ENCODE measurements around the gene WWOX. TPM values are rescaled to one million over a fixed set of nuclear protein-coding genes. Genes with fewer than 3 reads are reported as not detected.

The WWOX gene
- total RNA-seq, 1 donor: 8.2 TPM

DNA sequence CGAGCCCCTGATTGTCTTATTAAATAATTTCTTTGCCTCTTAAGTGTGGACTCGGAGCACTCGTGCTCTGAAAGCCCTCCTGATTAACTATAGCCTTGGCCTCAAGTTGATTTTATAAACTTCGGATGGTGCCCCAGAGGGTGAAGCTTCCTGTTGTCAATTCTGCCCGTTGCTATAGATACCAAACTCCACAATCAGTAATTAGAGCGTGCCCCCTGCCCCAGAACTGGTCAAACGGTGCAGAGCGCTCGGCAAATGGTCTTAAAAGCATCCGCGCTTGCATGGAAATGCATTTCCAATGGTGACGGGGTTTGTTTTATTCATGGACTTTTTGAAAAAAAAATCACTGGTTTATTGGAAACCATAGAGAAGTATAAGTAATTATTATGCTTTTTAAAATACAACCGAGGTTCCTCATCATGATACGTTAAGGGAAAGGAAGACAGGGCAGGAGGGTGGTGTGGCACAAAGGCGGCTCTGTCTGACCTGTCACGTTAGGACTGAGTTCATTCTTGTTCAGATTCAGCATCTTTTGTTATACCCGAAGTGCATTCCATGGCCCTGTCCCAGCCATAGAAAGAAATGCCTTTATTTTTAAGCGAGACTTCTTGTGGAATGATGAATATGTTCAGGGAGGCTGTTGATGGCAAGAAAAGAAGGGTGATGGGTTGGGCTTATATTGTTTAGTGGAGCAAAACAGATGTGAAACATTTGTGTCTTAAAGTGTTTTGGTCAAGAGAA is 1024.7 kb downstream of the WWOX start:
- TF ChIP-seq, protein P1, sequence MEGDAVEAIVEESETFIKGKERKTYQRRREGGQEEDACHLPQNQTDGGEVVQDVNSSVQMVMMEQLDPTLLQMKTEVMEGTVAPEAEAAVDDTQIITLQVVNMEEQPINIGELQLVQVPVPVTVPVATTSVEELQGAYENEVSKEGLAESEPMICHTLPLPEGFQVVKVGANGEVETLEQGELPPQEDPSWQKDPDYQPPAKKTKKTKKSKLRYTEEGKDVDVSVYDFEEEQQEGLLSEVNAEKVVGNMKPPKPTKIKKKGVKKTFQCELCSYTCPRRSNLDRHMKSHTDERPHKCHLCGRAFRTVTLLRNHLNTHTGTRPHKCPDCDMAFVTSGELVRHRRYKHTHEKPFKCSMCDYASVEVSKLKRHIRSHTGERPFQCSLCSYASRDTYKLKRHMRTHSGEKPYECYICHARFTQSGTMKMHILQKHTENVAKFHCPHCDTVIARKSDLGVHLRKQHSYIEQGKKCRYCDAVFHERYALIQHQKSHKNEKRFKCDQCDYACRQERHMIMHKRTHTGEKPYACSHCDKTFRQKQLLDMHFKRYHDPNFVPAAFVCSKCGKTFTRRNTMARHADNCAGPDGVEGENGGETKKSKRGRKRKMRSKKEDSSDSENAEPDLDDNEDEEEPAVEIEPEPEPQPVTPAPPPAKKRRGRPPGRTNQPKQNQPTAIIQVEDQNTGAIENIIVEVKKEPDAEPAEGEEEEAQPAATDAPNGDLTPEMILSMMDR (IDR thresholded peaks at IDR 0.05; ENCODE audit: insufficient read depth, low read depth, low read length): no peak
- H3K4me3 ChIP-seq (ENCODE audit: low read depth, low read length): no peak overlapping the region
- no peak for DNase-seq (ENCODE audit: low read depth)

DNA sequence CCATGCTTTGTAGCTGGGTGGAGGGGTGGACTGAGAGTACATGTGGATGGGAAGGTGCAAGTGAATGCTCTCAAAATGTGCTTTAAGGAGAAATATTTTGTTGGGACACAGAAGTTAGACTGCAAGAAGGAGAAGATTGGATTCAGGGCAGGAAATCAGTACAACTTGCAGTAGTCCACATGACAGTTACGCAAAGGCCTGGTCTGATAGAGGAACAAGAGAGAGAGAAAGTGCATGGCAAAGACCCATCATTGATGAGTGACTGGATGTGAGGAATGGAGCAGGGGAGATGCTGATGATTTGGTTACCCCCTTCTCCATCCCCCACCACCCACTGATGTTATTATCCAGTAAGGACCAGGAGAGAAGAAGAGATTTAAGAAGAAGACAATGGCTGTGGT is 1028.3 kb downstream of the WWOX start:
- DNase-seq (ENCODE audit: low read depth): no peak
- TF ChIP-seq, protein P1 (IDR thresholded peaks at IDR 0.05; ENCODE audit: insufficient read depth, low read depth, low read length): no peak
- no peak overlapping the region for H3K4me3 ChIP-seq (ENCODE audit: low read depth, low read length)

- H3K4me3 ChIP-seq (ENCODE audit: low read depth, low read length): no peak overlapping the region
- DNase-seq (ENCODE audit: low read depth): no peak
- TF ChIP-seq, protein P1 (IDR thresholded peaks at IDR 0.05; ENCODE audit: insufficient read depth, low read depth, low read length): no peak
Observed at GRCh38 chr16:79128706-79129105, 1029.3 kb downstream of the WWOX start.

DNA sequence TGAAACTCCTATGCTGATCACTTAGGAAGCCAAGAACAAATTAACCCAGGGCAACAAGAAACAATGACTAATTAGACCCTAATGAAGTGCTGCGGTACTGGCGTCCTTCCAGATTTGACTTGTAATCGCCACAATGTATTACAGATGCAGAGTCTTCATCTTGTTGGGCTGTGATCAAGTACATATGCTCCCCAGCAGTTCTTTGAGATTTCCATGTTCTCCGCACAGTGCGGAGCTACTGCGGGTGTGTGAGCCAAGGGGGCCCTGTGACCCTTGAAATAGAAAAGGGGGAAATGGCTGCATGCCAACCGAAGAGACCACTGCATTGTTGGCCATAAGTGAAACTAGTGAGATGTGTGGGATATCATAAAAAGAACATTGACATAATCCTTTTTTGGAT is 1031.2 kb downstream of the WWOX start:
- no peak for DNase-seq (ENCODE audit: low read depth)
- TF ChIP-seq, protein P1 (IDR thresholded peaks at IDR 0.05; ENCODE audit: insufficient read depth, low read depth, low read length): no peak
- H3K4me3 ChIP-seq (ENCODE audit: low read depth, low read length): no peak overlapping the region

DNA sequence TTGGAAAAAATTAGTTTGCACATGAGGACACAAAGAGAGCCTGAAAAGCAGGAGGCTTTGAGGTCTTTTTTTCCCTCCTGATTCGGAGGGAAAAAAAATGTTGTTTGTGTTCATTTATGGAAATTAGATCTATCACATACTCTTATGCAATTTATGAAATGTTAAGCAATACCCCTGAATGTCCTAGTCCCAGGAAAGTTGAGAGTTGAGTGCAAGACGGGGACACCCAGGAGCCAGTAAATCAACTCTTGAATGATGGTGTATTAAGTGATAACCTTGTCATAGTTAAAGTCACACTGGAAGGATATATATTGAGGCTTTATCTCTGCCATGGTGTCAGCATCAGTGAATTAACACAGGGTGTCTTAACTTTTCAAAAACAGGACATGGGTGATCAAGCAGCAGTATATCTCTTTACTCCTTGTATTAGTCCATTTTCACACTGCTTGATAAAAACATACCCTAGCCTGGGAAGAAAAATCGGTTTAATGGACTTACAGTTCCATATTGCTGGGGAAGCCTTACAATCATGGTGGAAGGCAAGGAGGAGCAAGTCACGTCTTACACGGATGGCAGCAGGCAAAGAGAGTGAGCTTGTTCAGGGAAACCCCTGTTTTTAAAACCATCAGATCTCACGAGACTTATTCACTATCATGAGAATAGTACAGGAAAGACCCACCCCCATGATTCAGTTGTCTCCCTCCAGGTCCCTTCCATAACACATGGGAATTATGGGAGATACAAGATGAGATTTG is 1032.0 kb downstream of the WWOX start:
- H3K4me3 ChIP-seq (ENCODE audit: low read depth, low read length): no peak overlapping the region
- TF ChIP-seq, protein P1 (IDR thresholded peaks at IDR 0.05; ENCODE audit: insufficient read depth, low read depth, low read length): no peak
- no peak for DNase-seq (ENCODE audit: low read depth)

- TF ChIP-seq, protein P1 (IDR thresholded peaks at IDR 0.05; ENCODE audit: insufficient read depth, low read depth, low read length): no peak
- H3K4me3 ChIP-seq (ENCODE audit: low read depth, low read length): no peak overlapping the region
- DNase-seq (ENCODE audit: low read depth): no peak
Observed at GRCh38 chr16:79132701-79133100, 1033.2 kb downstream of the WWOX start.
